Activated CD4-positive, CD25-positive, alpha-beta regulatory T cell treated with anti-CD3 and anti-CD28 coated beads, Interleukin-2, amount 50 U/mL, for 24 hours (primary cell): Measurements from ENCODE around the gene TUBA3D.
A peak's percentile ranks its signal among the peaks of the same experiment; 100 is the strongest.
"Not testable (repeated sequence)": the region's sequence is repeated elsewhere in the genome, so short reads cannot be mapped to it uniquely, and the experiment has no call there.

Experiments used
- ATAC-seq, 2 donors: fragments of 150-1000 bp; cut with Tn5 transposase; one replicate each; pipeline ENCODE4 v1.10.0; 2021; ENCODE audit warnings: mild to moderate bottlenecking in 1 of 2, moderate library complexity in 1 of 2

Gene TUBA3D

DNA sequence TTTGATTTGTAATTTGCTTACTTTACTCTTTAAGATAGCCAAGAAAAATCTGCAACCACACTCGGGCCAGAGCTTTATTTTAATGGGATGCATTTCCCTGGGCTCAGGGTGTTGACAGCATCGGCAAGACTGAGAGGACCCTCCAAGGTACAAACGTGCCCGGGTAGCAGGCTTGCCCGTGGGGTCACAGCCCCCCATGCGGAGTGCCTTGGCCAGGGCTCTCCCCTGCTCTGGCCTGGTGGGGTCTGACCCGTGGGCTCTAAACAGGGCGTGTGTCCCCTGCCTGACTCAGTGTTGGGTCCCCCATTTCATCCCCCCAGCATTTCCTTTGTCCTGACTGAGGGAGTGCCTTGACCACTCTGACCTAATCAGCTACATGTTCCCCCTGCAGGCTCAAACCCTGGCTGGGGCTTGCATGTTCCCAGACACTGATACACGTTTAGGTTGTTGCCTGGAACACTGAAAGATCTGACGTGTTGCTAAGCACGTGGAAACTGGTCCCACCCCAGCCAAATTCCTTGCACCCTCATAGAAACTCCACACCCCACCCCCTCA lies 9.1 kb downstream of the TUBA3D start:
- ATAC-seq: not testable (repeated sequence)

- not testable (repeated sequence) for ATAC-seq
Observed at GRCh38 chr2:131486201-131486902, 10.4 kb downstream of the TUBA3D start.

DNA sequence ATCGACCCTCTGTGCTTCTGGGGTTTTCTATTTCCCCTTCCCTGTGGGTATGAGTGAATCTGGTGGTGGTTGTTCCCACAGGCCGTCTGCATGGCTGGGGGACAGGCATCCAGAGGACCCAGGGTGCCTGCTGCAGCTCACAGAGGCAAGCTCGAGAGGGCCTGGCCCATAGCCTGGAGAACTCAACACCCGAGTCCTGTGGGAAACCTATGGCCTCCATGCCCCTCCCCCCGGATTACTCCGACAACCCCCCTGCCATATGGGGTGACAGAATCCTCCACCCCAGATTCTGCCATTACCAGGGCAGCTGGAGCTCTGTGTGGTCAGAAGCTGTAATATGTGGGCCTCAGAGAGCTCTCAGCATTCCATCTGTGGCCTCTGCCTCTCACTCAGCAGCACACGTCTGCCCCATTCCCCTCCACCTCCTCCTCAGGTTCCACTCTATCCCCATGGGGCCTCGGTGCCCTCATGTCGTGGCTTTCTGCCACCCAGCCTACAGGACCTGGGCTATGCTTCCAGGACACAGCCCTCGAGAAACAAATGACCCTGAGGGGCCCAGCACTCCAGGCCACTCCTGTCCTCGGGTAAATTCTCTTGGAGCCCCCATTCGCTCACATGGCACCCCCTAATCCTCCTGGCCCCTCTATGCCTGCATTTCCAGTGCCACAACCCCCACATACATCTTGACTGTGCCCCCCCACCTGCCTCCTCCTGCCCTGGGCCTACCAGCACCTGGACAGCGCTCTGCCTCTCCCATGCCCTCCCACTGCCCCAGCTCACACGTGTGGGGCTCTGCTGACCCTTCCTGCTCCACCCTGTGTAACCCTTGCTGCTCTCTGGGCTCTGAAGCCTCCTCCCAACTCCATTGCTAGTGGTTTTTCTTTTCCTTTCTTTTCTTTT lies 12.6 kb downstream of the TUBA3D start:
- ATAC-seq: no peak

DNA sequence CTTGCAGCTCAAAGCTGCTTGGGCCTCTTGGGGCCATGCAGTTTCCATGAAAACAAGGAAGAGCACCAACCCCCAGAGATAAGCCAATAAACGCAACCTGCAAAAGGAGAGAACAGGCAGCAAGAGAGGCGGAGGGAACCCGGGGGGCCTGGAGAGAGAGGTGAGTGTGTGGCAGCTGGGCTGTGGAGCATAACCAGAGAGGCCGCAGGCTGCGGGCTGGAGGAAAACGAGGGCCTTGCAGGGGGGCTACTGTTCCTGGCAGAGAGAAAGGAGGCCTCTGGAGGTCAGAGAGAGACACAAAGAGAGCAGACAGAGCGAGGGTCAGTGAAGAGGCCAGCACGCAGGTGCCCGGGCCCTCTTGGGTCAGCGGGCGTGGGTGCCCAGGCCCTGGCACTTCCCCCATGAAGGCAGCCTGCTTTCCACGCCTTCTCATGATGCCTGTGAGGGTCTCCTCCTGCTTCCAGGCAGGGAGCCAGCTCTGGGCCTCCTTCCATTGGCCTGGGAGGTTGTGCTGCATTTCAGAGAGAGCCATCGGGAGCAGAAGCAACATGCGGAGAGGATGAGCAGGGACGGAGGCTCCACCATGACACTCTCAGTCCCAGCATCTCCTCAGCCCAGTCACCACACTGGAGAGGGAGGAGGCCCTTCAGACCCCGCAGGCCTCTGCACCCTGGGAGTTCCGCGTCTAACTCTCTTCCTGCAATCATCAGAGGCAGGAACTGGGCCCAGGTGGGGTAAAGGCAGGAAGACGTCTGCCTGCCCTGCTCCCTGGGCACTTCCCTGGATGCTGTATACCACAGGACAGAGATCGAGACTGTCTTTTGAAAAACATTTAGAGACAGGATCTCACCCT lies 14.9 kb downstream of the TUBA3D start:
- not testable (repeated sequence) for ATAC-seq

DNA sequence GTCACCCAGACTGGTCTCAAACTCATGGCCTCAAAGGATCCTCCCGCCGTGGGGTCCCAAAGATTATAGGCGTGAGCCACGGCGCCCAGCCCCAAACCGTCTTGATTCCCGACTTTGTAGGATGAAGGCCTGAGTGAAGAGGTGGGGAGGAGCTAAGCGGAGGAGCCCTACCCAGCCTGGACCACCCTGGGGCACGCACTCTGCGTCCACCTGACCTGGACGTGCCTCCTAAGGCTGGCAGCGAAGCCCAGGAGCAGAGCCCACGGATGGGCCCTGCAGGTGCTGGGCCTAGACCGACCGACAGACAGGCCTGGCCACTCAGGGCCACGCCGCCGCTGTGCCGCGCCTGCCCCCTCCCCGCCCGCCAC lies 15.5 kb downstream of the TUBA3D start:
- not testable (repeated sequence) for ATAC-seq

DNA sequence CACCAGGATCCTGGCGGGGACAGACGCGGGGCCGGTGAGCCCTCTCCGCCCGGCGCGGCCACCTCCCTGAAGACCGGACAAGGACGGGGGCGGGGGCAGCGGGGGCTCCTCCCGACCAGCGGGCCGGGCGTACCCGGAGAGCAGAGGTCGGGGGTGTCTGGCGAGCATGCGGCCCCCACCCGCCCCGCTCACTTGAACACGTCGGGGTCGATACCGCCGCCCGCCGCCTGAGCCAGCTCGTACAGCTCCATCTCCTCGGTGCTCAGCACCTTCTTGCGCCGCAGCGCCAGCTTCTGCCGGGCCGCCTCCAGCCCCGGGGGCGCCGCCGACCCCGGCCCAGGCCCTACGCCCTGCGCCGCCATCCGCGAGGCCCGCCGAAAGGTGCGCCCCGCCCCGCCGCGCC lies 16.1 kb downstream of the TUBA3D start, which contains the start of gene MZT2A:
Gene MZT2A, minus strand, starts transcription at position 383 of the 403 bp plus-strand sequence. Its CDS starts 21 bp downstream, at position 362.
- peak in 1 of 2 donors; percentile 0 for ATAC-seq

DNA sequence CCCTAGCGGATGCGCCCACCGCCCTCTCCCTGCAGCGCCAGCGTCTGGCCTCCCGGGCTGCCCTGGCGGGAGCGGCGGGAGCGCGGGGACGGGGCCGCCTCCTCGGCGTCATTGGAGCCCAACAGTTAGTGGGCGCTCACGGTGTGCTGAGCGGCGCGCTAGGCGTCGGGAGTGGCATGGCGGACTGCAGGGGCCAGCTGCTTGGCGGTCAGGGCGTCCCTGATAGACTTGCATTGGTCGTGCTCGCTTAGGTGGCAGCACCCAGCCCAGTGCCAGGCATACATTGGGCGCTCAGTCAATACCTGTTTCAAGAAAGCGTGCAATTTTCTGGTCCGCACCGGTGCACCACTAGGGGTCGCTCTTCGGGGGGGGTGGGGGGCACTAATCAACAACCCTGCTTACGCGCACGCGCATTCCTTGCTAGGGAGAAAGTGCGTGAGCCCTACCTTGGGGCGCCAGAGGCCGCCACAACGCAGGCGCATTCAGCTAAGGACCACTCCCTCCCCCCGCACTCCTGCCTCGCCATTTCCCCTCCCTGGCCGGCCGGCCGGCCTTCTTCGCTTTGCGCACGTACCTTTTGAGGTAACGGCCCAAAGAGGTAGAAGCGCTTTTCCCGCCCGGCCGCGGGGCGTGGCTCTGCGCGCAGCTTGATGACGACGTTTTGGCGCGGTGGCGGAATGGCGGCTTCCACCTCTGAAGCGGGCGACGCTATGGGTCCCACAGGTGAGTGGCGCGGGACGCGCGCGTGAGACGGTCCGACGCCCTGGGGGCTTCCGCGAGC lies 16.7 kb downstream of the TUBA3D start:
- peak; percentile 76 to 78 for ATAC-seq

DNA sequence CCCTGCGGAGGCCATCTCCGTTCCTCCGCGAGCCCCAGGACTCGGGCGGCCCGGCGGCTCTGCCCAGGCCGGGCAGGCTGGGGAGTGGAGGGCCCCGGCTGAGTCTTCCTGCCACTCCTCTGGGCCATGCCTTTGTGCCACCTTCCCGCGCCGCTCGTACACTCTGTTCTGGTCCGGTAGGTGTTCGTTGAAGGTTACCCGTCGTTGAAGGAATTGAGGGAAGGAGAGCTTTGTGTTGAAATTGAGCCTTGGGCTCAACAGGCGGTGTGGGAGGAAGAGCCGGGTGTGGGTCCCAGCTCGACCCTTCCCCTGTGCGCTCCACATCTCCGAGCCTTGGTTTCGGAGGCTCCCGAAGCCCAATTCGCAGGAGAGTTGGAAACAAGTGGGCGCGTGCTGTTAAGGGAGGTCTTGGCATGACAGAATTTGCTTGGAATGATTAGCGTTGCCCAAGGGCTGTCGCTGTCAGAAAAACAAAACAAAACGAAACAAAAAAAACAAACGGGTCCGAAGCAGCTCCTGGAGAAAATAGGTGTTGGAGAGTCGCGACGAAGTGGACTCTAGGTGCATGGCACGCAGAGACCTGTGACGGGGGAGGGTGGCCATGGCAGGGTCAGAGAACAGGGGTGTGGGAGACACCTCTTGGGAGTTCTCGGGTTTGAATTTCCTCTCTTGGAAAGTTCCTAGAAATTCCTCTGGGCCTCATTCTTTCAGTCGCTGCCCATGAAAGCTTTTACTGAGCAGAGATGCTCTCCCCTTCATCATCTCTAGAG lies 17.5 kb downstream of the TUBA3D start:
- ATAC-seq: peak; percentile 17 to 21

GRCh38 chr2:131495506-131495905 lies 19.6 kb downstream of the TUBA3D start:
- ATAC-seq: not testable (repeated sequence)

DNA sequence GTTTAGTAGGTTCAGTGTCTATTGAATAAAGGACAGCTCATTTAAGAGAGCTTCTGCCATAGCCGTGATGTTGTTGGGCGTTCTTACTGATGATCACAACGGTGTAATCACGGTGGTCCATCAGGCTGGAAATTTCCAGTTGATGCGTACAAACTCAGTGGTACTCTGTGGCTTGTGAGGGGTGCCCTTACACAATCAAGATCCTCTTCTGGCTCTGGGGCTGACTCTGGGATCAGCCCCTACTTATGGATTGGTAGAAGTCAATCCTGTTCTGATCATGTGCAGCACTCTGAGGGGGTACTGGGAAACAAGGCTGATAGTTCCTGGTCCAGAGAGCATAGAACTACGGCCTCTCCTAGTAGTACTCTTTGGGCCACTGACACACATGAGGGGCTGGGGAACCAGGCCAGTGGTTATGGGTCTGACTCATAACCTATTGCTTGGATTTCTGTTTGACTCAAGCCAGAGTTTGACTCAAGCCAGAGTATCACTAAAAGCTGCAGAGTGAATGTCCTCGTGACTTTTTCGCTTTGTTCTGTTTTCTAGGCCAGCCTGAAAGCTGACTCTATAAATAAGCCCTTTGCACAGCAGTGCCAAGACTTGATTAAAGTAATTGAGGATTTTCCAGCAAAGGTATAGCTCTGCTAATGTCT lies 22.5 kb downstream of the TUBA3D start:
- peak; percentile 82 to 83 for ATAC-seq

GRCh38 chr2:131503587-131503986 lies 27.7 kb downstream of the TUBA3D start:
- ATAC-seq: not testable (repeated sequence)

DNA sequence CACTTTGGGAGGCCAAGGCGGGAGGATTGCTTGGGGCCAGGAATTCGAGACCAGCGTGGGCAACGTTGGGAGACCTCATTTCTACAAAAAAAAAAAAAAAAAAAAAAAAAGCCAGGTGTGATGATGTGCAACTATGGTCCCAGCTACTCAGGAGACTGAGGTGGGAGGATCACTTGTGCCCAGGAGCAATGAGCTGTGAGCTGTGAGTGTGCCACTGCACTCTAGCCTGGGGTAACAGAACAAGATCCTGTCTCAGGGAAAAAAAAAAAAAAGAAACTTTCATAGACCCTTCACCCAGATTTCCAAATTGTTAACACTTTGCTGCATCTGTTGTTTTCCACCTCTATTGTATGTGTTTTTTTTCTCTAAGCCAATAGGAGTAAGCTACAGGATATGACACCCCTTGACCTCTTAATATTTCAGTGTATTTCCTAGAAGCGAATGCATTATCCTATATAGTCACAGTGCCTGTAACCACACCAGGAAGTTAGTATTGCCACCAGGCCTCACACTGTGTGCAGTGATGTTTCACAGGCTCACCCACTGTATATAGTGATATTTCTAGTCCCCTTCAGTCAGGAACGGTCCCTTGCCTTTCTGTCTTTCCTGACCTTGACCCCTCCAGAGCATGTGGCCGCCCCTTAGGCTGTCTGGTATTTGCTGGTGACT lies 28.3 kb downstream of the TUBA3D start:
- ATAC-seq: peak in 1 of 2 donors; percentile 88

DNA sequence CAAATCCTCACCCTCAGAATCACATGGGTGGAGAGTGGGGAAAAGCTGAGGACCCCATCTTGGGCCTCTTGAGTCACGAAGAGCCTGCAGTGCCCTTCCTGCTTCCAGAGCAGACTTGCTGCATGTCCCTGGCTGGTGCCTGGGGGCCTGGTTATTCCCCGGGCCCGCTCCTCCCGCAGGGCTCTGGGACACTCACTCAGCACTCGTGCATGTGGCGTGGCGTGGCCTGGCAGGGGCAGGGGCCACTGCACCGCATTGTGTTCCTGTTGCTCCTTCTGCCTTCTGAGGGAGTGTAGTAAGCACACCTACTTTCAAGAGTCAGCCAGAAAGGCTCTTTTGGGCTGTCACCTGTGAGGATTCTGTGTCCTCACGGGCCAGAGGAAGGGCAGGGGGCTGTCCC lies 33.7 kb downstream of the TUBA3D start:
- ATAC-seq: no peak

GRCh38 chr2:131511291-131511968 lies 35.5 kb downstream of the TUBA3D start:
- ATAC-seq: not testable (repeated sequence)

DNA sequence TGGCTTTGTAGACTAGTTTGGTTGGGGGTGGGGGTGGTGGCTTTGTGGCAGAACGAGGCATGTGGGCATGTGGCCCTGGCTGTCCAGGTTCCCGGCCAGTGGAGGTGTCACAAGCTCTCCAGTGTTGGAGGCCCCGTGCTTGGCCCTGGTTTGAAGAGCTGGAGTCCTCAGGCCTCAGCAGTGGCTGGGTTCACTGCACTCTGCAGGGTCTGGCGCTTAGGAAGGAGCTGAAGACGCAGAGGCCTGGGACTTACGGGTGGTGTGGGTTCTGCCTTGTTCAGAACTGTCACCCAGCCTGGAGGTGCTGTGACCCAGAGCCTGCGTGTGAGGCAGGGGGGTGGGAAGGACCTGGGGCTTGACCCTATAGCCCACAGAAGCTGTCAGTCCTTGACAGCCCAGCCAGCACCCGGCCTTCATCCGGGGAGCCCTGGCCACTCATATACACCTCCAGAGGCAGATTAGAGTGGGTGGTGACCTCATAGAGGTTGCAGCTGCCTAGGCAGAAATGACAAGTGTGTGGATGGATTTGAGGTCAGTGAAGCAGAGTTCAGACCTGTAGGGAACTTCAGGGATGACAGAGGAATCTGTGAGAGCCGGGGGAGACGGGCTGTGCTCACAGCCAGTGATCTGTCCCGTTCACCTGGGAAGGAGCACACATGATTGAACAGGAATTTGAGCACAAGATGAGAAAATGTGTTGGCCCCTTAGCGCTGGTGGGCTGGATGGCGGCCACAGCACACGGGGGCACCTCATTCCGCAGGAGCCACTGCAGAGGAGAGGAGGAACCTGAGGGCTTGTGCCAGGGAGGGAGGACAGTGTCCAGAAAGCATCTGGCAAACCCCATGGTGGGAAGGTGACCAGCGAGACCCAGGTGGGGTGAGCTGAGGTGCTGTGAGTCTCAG lies 36.3 kb downstream of the TUBA3D start:
- not testable (repeated sequence) for ATAC-seq

GRCh38 chr2:131514408-131515166 lies 38.7 kb downstream of the TUBA3D start:
- ATAC-seq: not testable (repeated sequence)

DNA sequence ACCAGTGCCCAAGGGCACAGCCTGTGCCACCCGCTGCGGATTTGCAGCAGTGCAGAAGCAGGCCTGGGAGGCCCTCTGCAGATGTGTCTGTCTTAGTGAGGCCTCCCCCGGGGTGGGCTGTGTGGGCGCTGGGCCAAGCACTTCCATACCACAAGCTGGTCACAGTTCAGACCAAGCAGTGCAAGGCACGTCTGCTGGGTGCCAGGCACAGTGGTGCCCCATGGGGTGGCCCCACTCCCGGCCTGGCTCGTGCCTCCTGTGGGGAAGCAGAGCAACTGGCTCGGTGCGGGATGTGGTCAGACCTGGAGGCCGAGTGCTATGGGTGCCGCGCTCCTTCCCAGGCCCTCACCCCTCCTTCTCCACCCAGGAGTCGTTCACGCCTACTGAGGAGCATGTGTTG lies 39.3 kb downstream of the TUBA3D start:
- ATAC-seq: not testable (repeated sequence)
